ENCODE results near the gene RPS16.

DNA sequence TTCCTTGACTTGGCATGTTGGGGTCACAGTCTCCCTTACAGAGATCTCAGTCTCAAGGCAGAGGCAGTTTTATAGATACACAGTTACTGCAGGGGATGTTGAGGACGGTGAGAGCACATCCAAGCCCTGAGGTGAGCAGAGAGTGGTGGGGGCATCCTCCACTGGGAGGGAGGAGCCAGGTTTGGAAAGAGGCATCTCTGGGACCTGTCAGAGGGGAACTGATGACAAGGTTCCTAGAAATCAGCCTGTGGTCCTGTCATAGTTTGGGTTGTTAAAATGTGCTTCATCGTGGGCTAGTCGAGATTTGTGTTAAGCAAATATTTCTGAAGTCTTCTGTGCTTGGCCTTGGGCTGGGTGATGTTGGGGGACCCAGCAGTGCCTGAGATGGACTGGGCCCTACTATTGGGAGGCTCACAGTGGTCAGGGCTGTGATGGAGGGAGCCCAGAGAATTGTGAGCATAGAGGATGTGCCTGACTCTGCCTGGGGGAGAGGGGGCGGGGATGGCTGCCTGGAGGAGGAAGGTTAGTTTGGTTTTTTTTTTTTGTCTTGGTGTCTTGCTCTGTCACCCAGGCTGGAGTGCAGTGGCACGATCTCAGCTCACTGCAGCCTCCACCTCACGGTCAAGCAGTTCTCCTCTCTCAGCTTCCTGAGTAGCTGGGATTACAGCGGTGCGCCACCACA, 13.5 kb upstream of the RPS16 start:
- TF ChIP-seq ZNF445 (CRISPR knock-in tag; IDR thresholded peaks at IDR 0.05; ENCODE audit: low read depth) (no peak), MIER1 (IDR thresholded peaks at IDR 0.05; ENCODE audit: low read depth) (no peak), YY1 (IDR thresholded peaks at IDR 0.05; ENCODE audit: borderline replicate concordance in 1 of 3, control insufficient read depth in 1 of 3, extremely low read depth in 1 of 3, insufficient read depth in 3 of 3, insufficient read length in 1 of 3, insufficient replicate concordance in 2 of 3, low read depth in 1 of 3, low read length in 2 of 3) (no peak), POLR2A (conservative IDR thresholded peaks at IDR 0.05) (no peak), GATAD2B (IDR thresholded peaks at IDR 0.05; ENCODE audit: borderline replicate concordance) (no peak)
- TF ChIP-seq, protein P1, sequence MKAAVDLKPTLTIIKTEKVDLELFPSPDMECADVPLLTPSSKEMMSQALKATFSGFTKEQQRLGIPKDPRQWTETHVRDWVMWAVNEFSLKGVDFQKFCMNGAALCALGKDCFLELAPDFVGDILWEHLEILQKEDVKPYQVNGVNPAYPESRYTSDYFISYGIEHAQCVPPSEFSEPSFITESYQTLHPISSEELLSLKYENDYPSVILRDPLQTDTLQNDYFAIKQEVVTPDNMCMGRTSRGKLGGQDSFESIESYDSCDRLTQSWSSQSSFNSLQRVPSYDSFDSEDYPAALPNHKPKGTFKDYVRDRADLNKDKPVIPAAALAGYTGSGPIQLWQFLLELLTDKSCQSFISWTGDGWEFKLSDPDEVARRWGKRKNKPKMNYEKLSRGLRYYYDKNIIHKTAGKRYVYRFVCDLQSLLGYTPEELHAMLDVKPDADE (conservative IDR thresholded peaks at IDR 0.05; ENCODE audit: control insufficient read depth, low read depth, low read length) = no peak
- TF ChIP-seq, protein P2, sequence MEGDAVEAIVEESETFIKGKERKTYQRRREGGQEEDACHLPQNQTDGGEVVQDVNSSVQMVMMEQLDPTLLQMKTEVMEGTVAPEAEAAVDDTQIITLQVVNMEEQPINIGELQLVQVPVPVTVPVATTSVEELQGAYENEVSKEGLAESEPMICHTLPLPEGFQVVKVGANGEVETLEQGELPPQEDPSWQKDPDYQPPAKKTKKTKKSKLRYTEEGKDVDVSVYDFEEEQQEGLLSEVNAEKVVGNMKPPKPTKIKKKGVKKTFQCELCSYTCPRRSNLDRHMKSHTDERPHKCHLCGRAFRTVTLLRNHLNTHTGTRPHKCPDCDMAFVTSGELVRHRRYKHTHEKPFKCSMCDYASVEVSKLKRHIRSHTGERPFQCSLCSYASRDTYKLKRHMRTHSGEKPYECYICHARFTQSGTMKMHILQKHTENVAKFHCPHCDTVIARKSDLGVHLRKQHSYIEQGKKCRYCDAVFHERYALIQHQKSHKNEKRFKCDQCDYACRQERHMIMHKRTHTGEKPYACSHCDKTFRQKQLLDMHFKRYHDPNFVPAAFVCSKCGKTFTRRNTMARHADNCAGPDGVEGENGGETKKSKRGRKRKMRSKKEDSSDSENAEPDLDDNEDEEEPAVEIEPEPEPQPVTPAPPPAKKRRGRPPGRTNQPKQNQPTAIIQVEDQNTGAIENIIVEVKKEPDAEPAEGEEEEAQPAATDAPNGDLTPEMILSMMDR (IDR thresholded peaks at IDR 0.05 in 2 of 3, conservative IDR thresholded peaks at IDR 0.05 in 1 of 3; ENCODE audit: insufficient read depth in 2 of 3, low read depth in 1 of 3, low read length in 3 of 3) = no peak
- TF ChIP-seq, protein P3, sequence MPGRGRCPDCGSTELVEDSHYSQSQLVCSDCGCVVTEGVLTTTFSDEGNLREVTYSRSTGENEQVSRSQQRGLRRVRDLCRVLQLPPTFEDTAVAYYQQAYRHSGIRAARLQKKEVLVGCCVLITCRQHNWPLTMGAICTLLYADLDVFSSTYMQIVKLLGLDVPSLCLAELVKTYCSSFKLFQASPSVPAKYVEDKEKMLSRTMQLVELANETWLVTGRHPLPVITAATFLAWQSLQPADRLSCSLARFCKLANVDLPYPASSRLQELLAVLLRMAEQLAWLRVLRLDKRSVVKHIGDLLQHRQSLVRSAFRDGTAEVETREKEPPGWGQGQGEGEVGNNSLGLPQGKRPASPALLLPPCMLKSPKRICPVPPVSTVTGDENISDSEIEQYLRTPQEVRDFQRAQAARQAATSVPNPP (IDR thresholded peaks at IDR 0.05; ENCODE audit: borderline replicate concordance, insufficient read depth, insufficient read length) = no peak

Data from K562 (cell line).